KMS-11 (cell line): Measurements from ENCODE around the gene LGMN.

Source experiments
- H2AFZ ChIP-seq: fragments of 200-600 bp; sonication (generic); 2 replicates; pipeline ENCODE4 v1.6.1; 2016; ENCODE audit warnings: antibody characterized with exemption, mixed run types, low read depth
- H3K27ac ChIP-seq: fragments of 200-600 bp; sonication (generic); 2 replicates; pipeline ENCODE4 v1.6.1; 2016; ENCODE audit warnings: mild to moderate bottlenecking, mixed run types
- H3K27me3 ChIP-seq: fragments of 200-600 bp; sonication (generic); 2 replicates; pipeline ENCODE4 v1.6.1; 2017; ENCODE audit warnings: mild to moderate bottlenecking, low read depth, mixed run types, moderate library complexity; ENCODE audit not compliant: insufficient read depth
- H3K36me3 ChIP-seq: fragments of 200-600 bp; sonication (generic); 2 replicates; pipeline ENCODE4 v1.6.1; 2017; ENCODE audit warnings: mild to moderate bottlenecking, mixed run types; ENCODE audit not compliant: insufficient read depth
- H3K4me1 ChIP-seq: fragments of 200-600 bp; sonication (generic); 2 replicates; pipeline ENCODE4 v1.6.1; 2016; ENCODE audit warnings: mild to moderate bottlenecking, low read depth, mixed run types; ENCODE audit not compliant: poor library complexity, severe bottlenecking
- H3K4me2 ChIP-seq: fragments of 200-600 bp; sonication (generic); 2 replicates; pipeline ENCODE4 v1.7.0; 2016; ENCODE audit warnings: mild to moderate bottlenecking, mixed run types
- H3K4me3 ChIP-seq: fragments of 200-600 bp; sonication (generic); IDR thresholded peaks from 2 replicates; pipeline ENCODE4 v1.6.1; 2017; ENCODE audit warnings: low read depth, low read length, mixed read lengths; ENCODE audit not compliant: insufficient read depth
- H3K79me2 ChIP-seq: fragments of 200-600 bp; sonication (generic); 2 replicates; pipeline ENCODE4 v1.6.1; 2016; ENCODE audit warnings: low read depth, mixed run types; ENCODE audit not compliant: insufficient read depth
- H3K9ac ChIP-seq: fragments of 200-600 bp; sonication (generic); 2 replicates; pipeline ENCODE4 v1.6.1; 2016; ENCODE audit warnings: mild to moderate bottlenecking, mixed run types
- H4K20me1 ChIP-seq: fragments of 200-600 bp; sonication (generic); 2 replicates; pipeline ENCODE4 v1.6.1; 2016; ENCODE audit warnings: mild to moderate bottlenecking, mixed run types; ENCODE audit not compliant: insufficient read depth
- TF ChIP-seq, protein P1 (sequence below): fragments of 200-600 bp; sonication (generic); conservative IDR thresholded peaks from 2 replicates; pipeline ENCODE4 v1.6.1; 2017; ENCODE audit warnings: low read depth, mild to moderate bottlenecking, antibody characterized with exemption, low read length, moderate library complexity, mixed read lengths

LGMN gene

DNA sequence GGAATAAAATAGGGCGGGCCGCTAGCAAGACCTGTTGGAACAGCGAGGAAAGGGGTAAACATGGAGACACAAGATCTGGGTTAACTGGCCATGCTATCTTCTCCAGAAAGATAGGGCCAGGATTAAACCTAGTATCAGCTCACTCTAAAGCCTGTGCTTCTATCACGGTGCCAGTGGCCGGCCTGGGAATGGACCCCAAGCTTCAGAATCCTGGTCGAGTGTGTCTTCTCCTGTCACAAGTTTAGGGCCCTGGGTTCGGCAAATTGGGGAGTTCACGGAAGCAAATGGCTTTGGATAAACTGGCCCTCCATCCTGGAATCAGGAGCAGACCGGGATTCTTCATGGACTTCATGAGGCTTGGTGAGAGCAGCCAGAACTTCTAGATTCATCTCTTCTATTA lies 82.2 kb downstream of the LGMN start:
- no peak overlapping the region for H3K9ac ChIP-seq
- H2AFZ ChIP-seq, result no peak overlapping the region
- no peak overlapping the region for H3K4me3 ChIP-seq
- no peak overlapping the region for H3K4me2 ChIP-seq
- no peak overlapping the region for H3K27ac ChIP-seq
- TF ChIP-seq, protein P1, sequence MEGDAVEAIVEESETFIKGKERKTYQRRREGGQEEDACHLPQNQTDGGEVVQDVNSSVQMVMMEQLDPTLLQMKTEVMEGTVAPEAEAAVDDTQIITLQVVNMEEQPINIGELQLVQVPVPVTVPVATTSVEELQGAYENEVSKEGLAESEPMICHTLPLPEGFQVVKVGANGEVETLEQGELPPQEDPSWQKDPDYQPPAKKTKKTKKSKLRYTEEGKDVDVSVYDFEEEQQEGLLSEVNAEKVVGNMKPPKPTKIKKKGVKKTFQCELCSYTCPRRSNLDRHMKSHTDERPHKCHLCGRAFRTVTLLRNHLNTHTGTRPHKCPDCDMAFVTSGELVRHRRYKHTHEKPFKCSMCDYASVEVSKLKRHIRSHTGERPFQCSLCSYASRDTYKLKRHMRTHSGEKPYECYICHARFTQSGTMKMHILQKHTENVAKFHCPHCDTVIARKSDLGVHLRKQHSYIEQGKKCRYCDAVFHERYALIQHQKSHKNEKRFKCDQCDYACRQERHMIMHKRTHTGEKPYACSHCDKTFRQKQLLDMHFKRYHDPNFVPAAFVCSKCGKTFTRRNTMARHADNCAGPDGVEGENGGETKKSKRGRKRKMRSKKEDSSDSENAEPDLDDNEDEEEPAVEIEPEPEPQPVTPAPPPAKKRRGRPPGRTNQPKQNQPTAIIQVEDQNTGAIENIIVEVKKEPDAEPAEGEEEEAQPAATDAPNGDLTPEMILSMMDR, result no peak
- H4K20me1 ChIP-seq, result no peaks in the 10 kb centered on the region
- no peaks in the 10 kb centered on the region for H3K27me3 ChIP-seq
- H3K79me2 ChIP-seq, result no peaks in the 10 kb centered on the region
- H3K4me1 ChIP-seq, result no peaks in the 10 kb centered on the region
- H3K36me3 ChIP-seq, result no peaks in the 10 kb centered on the region

DNA sequence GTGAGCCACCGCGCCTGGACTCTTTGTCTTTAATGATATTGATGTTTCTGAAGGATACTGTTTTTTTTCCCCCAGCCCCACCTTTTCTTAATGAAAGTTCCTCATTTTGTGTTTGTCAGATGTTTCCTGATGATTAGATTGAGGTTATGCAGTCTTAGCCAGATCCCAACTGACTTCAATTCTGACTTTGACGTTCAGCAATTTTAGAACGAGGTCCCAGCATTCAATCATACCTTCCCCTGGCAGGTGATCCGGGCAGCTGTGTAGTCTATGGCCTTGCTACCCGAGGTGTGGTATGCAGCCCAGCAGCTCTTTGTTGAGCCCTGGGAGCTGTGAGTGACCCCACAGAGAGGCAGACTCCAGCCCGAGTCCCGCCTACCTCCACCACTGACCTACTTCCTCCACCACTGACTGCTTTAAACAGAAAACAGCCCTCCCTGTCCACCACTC lies 82.7 kb downstream of the LGMN start:
- no peaks in the 10 kb centered on the region for H3K27me3 ChIP-seq
- TF ChIP-seq, protein P1, result no peak
- no peak overlapping the region for H3K27ac ChIP-seq
- H3K79me2 ChIP-seq, result no peaks in the 10 kb centered on the region
- no peak overlapping the region for H3K4me3 ChIP-seq
- H3K4me2 ChIP-seq, result no peak overlapping the region
- no peaks in the 10 kb centered on the region for H3K4me1 ChIP-seq
- H4K20me1 ChIP-seq, result no peaks in the 10 kb centered on the region
- no peak overlapping the region for H2AFZ ChIP-seq
- no peaks in the 10 kb centered on the region for H3K36me3 ChIP-seq
- H3K9ac ChIP-seq, result no peak overlapping the region

DNA sequence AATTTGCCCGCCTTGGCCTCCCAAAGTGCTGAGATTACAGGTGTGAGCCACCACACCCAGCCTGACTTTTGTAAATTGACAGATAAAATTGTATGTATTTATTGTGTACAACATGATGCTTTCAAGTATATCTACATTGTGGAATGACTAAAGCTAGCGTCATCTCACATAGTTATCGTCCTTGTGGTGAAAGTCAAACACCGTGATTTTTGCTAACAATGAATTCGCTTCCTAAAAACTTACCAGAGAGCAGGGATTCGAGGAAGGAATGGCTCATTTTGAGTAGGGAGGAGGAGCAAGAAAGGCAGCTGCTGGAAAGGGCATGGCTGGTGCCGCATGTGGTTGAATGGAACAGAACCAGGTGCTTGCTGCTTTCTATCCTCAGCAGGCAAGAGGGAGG lies 85.4 kb downstream of the LGMN start:
- H3K9ac ChIP-seq, result no peak overlapping the region
- H3K36me3 ChIP-seq, result no peaks in the 10 kb centered on the region
- H3K79me2 ChIP-seq, result no peaks in the 10 kb centered on the region
- H3K27ac ChIP-seq, result no peak overlapping the region
- TF ChIP-seq, protein P1, result no peak
- H4K20me1 ChIP-seq, result no peaks in the 10 kb centered on the region
- no peak overlapping the region for H3K4me2 ChIP-seq
- H2AFZ ChIP-seq, result no peak overlapping the region
- no peaks in the 10 kb centered on the region for H3K4me1 ChIP-seq
- no peaks in the 10 kb centered on the region for H3K27me3 ChIP-seq
- no peak overlapping the region for H3K4me3 ChIP-seq

DNA sequence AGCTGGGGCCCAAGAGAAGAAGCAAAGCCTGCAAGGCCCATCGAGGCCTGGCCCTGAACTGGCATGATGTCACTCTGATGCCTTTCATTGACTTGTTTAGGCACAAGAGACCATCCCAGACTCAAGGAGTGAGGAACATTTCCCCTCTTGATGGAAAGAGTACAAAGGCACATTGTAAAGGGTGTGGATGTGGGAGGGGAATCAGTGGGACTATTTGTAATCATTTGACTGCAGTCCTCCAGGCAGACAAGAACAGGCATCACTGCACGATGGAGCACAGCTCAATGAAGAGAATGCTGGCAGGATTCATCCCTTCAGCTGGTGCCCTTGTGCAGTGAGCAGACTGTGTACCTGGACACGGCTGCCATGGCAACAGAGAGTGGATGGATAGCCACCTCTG lies 87.9 kb downstream of the LGMN start:
- TF ChIP-seq, protein P1, result no peak
- Histone ChIP-seq H3K4me2 (no peak overlapping the region), H3K4me1 (no peaks in the 10 kb centered on the region), H3K27me3 (no peaks in the 10 kb centered on the region), H3K79me2 (no peaks in the 10 kb centered on the region), H3K27ac (no peak overlapping the region), H2AFZ (no peak overlapping the region), H3K36me3 (no peaks in the 10 kb centered on the region), H4K20me1 (no peaks in the 10 kb centered on the region), H3K9ac (no peak overlapping the region), H3K4me3 (no peak overlapping the region)
